Gastrocnemius medialis (tissue), 4 donors: ENCODE data around the gene SERINC3. TPM values are rescaled to one million over a fixed set of nuclear protein-coding genes. Genes with fewer than 3 reads are reported as not detected.

Experiments used
- ATAC-seq, 2 donors: fragments of 150-250 bp; one replicate each; pipeline ENCODE4 v1.9.1; 2016
- DNase-seq, 2 donors: peaks; one replicate each; pipeline ENCODE4 v3.0.0-alpha.2; 2019
- H3K27ac ChIP-seq, 4 donors: fragments of 200-600 bp; sonication (generic); 1 replicate in 1 of 4; 2 replicates in 3 of 4; pipeline ENCODE4 v1.5.1; 2016 to 2018; ENCODE audit warnings: mild to moderate bottlenecking in 2 of 4, moderate library complexity in 1 of 4
- H3K27me3 ChIP-seq, 3 donors: fragments of 200-600 bp; sonication (generic) in 2 of 3; 1 replicate in 1 of 3; 2 replicates in 2 of 3; pipeline versions ENCODE4 v1.5.1 to v1.6.0; 2016 to 2019; ENCODE audit warnings: mild to moderate bottlenecking in 1 of 3, moderate library complexity in 1 of 3
- H3K36me3 ChIP-seq, 2 donors: fragments of 200-600 bp; sonication (generic) in 1 of 2; one replicate each; pipeline ENCODE4 v1.5.1; 2017 to 2018
- H3K4me1 ChIP-seq, 2 donors: fragments of 200-600 bp; sonication (generic) in 1 of 2; one replicate each; pipeline ENCODE4 v1.5.1; 2016 to 2017; ENCODE audit warnings: mild to moderate bottlenecking in 2 of 2
- H3K4me3 ChIP-seq, 4 donors: fragments of 200-600 bp; sonication (generic) in 3 of 4; 1 replicate in 1 of 4; 2 replicates in 3 of 4; pipeline ENCODE4 v1.5.1; 2016 to 2019; ENCODE audit warnings: mild to moderate bottlenecking in 2 of 4
- H3K9me3 ChIP-seq, 3 donors: fragments of 200-600 bp; sonication (generic) in 2 of 3; 1 replicate in 1 of 3; 2 replicates in 2 of 3; pipeline ENCODE4 v1.5.1; 2016 to 2019
- CTCF ChIP-seq, 5 experiments: fragments of 450-650 bp in 3 of 5; fragments of 200-600 bp in 2 of 5; sonication (generic) in 2 of 5; IDR thresholded peaks in 4 of 5; conservative IDR thresholded peaks in 1 of 5; 1 replicate in 4 of 5; 2 replicates in 1 of 5; pipeline ENCODE4 v1.5.1; 2016 to 2019; ENCODE audit warnings: antibody characterized with exemption in 5 of 5, mild to moderate bottlenecking in 3 of 5, moderate library complexity in 3 of 5
- POLR2A ChIP-seq, 2 donors: fragments of 450-650 bp; IDR thresholded peaks; one replicate each; pipeline ENCODE4 v1.6.1; 2017; ENCODE audit warnings: antibody characterized with exemption in 2 of 2, mild to moderate bottlenecking in 2 of 2, moderate library complexity in 2 of 2
- in situ Hi-C, 4 donors: fragments of 200-750 bp; cut with MboI; loops; one replicate each; pipeline versions ENCODE4 v1.15.0 to v1.8.0; 2017; ENCODE audit warnings: low sequenced_read_pairs in 4 of 4
- intact Hi-C: fragments of 100-400 bp; cut with DNase I; formaldehyde crosslinking; loops from one replicate; pipeline ENCODE4 v1.15.1; 2023; ENCODE audit warnings: low total_unique reads
- total RNA-seq, 4 donors: library from RNA; depleted of rRNA; stranded (reverse); fragments of >200 nt; gene quantifications; one replicate each; pipeline versions ENCODE4 v1.1.0 to v1.2.3, GENCODE V29; 2016

Gene SERINC3
- total RNA-seq, 4 donors from 2014 or later: 93.3 to 174 (median 139) TPM

GRCh38 chr20:44471481-44471882, 50.4 kb downstream of the SERINC3 start:
- Histone ChIP-seq H3K36me3 (no peaks in the 10 kb centered on the region), H3K27me3 (no peaks in the 10 kb centered on the region), H3K27ac (no peak overlapping the region), H3K9me3 (no peaks in the 10 kb centered on the region), H3K4me3 (no peak overlapping the region), H3K4me1 (peaks cover 12 to 24% of the 10 kb centered on the region in 2 donors)
- no peak for DNase-seq
- in situ Hi-C loops (loop anchor here (10.0 to 25.0 kb wide), 3 partner anchors 133 to 259 kb away; partner anchors contain the start of gene OSER1 (in 4 of the 4)), intact Hi-C loops (no loop called here)
- ATAC-seq: no peak
- TF ChIP-seq CTCF (IDR thresholded peaks at IDR 0.05 in 4 of 5, conservative IDR thresholded peaks at IDR 0.05 in 1 of 5): peak; percentile 26 to 51 (median 40)
- no peak for TF ChIP-seq POLR2A (IDR thresholded peaks at IDR 0.05)

DNA sequence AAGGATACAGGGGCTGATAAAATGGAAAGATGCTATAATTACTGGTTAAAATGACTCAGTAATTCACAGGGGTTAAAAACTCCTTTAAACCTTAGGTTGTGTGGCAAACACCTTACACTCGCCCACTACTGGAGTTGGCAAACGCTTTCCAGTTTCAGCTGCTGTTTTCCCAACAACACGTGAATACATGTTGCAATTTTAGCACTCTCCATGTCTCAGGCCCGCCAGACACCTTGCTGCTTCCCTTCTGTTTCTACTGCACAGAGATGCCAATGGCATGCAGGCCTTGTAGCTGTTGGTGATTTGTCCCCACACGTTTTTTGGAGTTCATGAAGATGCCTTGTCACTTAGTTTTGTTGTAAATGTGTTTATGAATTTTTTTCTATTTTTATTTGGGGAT, 51.5 kb downstream of the SERINC3 start:
- intact Hi-C loops: no loop called here
- Histone ChIP-seq H3K4me1 (peaks cover 4 to 16% of the 10 kb centered on the region in 2 donors), H3K27ac (no peak overlapping the region), H3K27me3 (no peaks in the 10 kb centered on the region), H3K36me3 (no peaks in the 10 kb centered on the region), H3K9me3 (no peaks in the 10 kb centered on the region), H3K4me3 (no peak overlapping the region)
- no peak for ATAC-seq
- in situ Hi-C loops: loop anchor here (10.0 to 25.0 kb wide), 3 partner anchors 134 to 258 kb away; partner anchors contain the start of gene OSER1 (in 4 of the 4)
- TF ChIP-seq POLR2A (IDR thresholded peaks at IDR 0.05) (no peak), CTCF (IDR thresholded peaks at IDR 0.05 in 4 of 5, conservative IDR thresholded peaks at IDR 0.05 in 1 of 5) (no peak)
- peak in 1 of 2 donors; percentile 44 for DNase-seq

- H3K27me3 ChIP-seq: no peaks in the 10 kb centered on the region
- peak in 1 of 2 donors; percentile 5 for ATAC-seq
- intact Hi-C loops (loop anchor here (5.0 kb wide), 1 partner anchor 81 kb away; no protein-coding TSS in a partner anchor), in situ Hi-C loops (loop anchor here in 3 of 4 donors (10.0 to 25.0 kb wide), 3 partner anchors 73 to 256 kb away; partner anchors contain the start of gene OSER1 (in 3 of the 3))
- peak overlapping the region; percentile 60 to 88 (median 76) for H3K27ac ChIP-seq
- TF ChIP-seq CTCF (IDR thresholded peaks at IDR 0.05 in 4 of 5, conservative IDR thresholded peaks at IDR 0.05 in 1 of 5) (no peak), POLR2A (IDR thresholded peaks at IDR 0.05) (no peak)
- no peaks in the 10 kb centered on the region for H3K9me3 ChIP-seq
- H3K4me3 ChIP-seq: no peak overlapping the region
- peaks cover 0 to 13% of the 10 kb centered on the region in 2 donors for H3K4me1 ChIP-seq
- DNase-seq: peak in 1 of 2 donors; percentile 48
- H3K36me3 ChIP-seq: no peaks in the 10 kb centered on the region
Observed at GRCh38 chr20:44468044-44468782, 53.7 kb downstream of the SERINC3 start.

- Histone ChIP-seq H3K27me3 (no peaks in the 10 kb centered on the region), H3K4me3 (no peak overlapping the region), H3K9me3 (no peaks in the 10 kb centered on the region), H3K27ac (peak overlapping the region; percentile 60 to 88 (median 76)), H3K36me3 (no peaks in the 10 kb centered on the region), H3K4me1 (peaks cover 0 to 13% of the 10 kb centered on the region in 2 donors)
- in situ Hi-C loops: loop anchor here in 3 of 4 donors (10.0 to 25.0 kb wide), 3 partner anchors 73 to 255 kb away; partner anchors contain the start of gene OSER1 (in 3 of the 3)
- TF ChIP-seq CTCF (IDR thresholded peaks at IDR 0.05 in 4 of 5, conservative IDR thresholded peaks at IDR 0.05 in 1 of 5): no peak
- TF ChIP-seq POLR2A (IDR thresholded peaks at IDR 0.05): no peak
- intact Hi-C loops: loop anchor here (2.0 to 5.0 kb wide), 2 partner anchors 55 to 80 kb away; partner anchors contain the start of gene SERINC3
- ATAC-seq (peak; percentile 86 to 88), DNase-seq (peak; percentile 77 to 91)
Observed at GRCh38 chr20:44467289-44467883, 54.5 kb downstream of the SERINC3 start.
